NT2/D1 (cell line): ENCODE data around the gene BAD.

Experiments
- DNase-seq: peaks from one replicate; pipeline ENCODE4 v3.0.0-alpha.2; 2011; ENCODE audit warnings: low read depth, low spot score
- H3K27me3 ChIP-seq: 2 replicates; pipeline ENCODE4 v1.6.0; 2011; ENCODE audit warnings: mild to moderate bottlenecking; ENCODE audit not compliant: insufficient read length, insufficient read depth
- H3K36me3 ChIP-seq: 2 replicates; pipeline ENCODE4 v1.6.1; 2011; ENCODE audit warnings: mild to moderate bottlenecking, low read length, mixed read lengths; ENCODE audit not compliant: insufficient read depth, insufficient read length
- H3K4me1 ChIP-seq: 2 replicates; pipeline ENCODE4 v1.5.1; 2011; ENCODE audit not compliant: insufficient read depth, insufficient read length
- H3K4me3 ChIP-seq: 2 replicates; pipeline ENCODE4 v1.5.1; 2011; ENCODE audit warnings: low read depth; ENCODE audit not compliant: insufficient read length
- H3K9ac ChIP-seq: 2 replicates; pipeline ENCODE4 v1.6.0; 2011; ENCODE audit warnings: low read depth; ENCODE audit not compliant: insufficient read length
- H3K9me3 ChIP-seq: 2 replicates; pipeline ENCODE4 v1.5.1; 2011; ENCODE audit warnings: mild to moderate bottlenecking, low read length; ENCODE audit not compliant: insufficient read depth
- SUZ12 ChIP-seq: IDR thresholded peaks from 2 replicates; pipeline ENCODE4 v1.6.1; 2011; ENCODE audit not compliant: insufficient read length, insufficient read depth; ENCODE audit errors: extremely low read depth
- YY1 ChIP-seq: IDR thresholded peaks from 2 replicates; pipeline ENCODE4 v1.6.1; 2011; ENCODE audit not compliant: insufficient read length, insufficient read depth
- ZNF274 ChIP-seq: IDR thresholded peaks from 2 replicates; pipeline ENCODE4 v1.6.1; 2011; ENCODE audit warnings: mild to moderate bottlenecking, low read depth, low read length

BAD gene

GRCh38 chr11:64284962-64285884 is 758 bp upstream of the BAD start, which contains the start of gene GPR137:
GPR137 (plus strand) TSS chr11:64285848; CDS start chr11:64286525, 677 bp downstream.
- Histone ChIP-seq H3K9me3 (no peaks in the 10 kb centered on the region), H3K36me3 (peaks cover 23% of the 10 kb centered on the region), H3K27me3 (peaks cover 12% of the 10 kb centered on the region), H3K4me1 (peaks cover 2% of the 10 kb centered on the region), H3K4me3 (peak within 1 kb of the TSS; percentile 75), H3K9ac (peak within 1 kb of the TSS; percentile 93)
- TF ChIP-seq YY1 (peak; percentile 84), ZNF274 (no peak)
- no peak for DNase-seq

GRCh38 chr11:64283092-64283491 is 1.4 kb downstream of the BAD start:
- no peak overlapping the region for H3K4me3 ChIP-seq
- peaks cover 26% of the 10 kb centered on the region for H3K36me3 ChIP-seq
- DNase-seq, result no peak
- H3K9ac ChIP-seq, result no peak overlapping the region
- TF ChIP-seq SUZ12, result no peak
- no peak for TF ChIP-seq YY1
- no peak for TF ChIP-seq ZNF274
- H3K4me1 ChIP-seq, result peaks cover 11% of the 10 kb centered on the region
- H3K9me3 ChIP-seq, result no peaks in the 10 kb centered on the region
- H3K27me3 ChIP-seq, result no peaks in the 10 kb centered on the region

GRCh38 chr11:64281957-64282770 is 2.3 kb downstream of the BAD start:
- TF ChIP-seq ZNF274 (no peak), SUZ12 (no peak), YY1 (no peak)
- Histone ChIP-seq H3K36me3 (peaks cover 24% of the 10 kb centered on the region), H3K4me3 (no peak overlapping the region), H3K9me3 (no peaks in the 10 kb centered on the region), H3K4me1 (peaks cover 11% of the 10 kb centered on the region), H3K9ac (no peak overlapping the region), H3K27me3 (no peaks in the 10 kb centered on the region)
- no peak for DNase-seq

- Histone ChIP-seq H3K9me3 (no peaks in the 10 kb centered on the region), H3K9ac (peak overlapping the region; percentile 36), H3K4me1 (peaks cover 22% of the 10 kb centered on the region), H3K27me3 (no peaks in the 10 kb centered on the region), H3K4me3 (no peak overlapping the region), H3K36me3 (peaks cover 42% of the 10 kb centered on the region)
- DNase-seq, result no peak
- TF ChIP-seq SUZ12, result no peak
- no peak for TF ChIP-seq ZNF274
- no peak for TF ChIP-seq YY1
Observed at GRCh38 chr11:64278576-64279190, 5.8 kb downstream of the BAD start.

- Histone ChIP-seq H3K9ac (no peak overlapping the region), H3K4me1 (peaks cover 27% of the 10 kb centered on the region), H3K9me3 (no peaks in the 10 kb centered on the region), H3K27me3 (no peaks in the 10 kb centered on the region), H3K36me3 (peaks cover 47% of the 10 kb centered on the region), H3K4me3 (no peak overlapping the region)
- TF ChIP-seq SUZ12 (no peak), ZNF274 (no peak), YY1 (no peak)
- DNase-seq, result no peak
Observed at GRCh38 chr11:64276653-64277431, 7.6 kb downstream of the BAD start.

GRCh38 chr11:64275841-64276240 is 8.6 kb downstream of the BAD start:
- peaks cover 27% of the 10 kb centered on the region for H3K4me1 ChIP-seq
- DNase-seq, result no peak
- peak overlapping the region; percentile 23 for H3K9ac ChIP-seq
- H3K4me3 ChIP-seq, result no peak overlapping the region
- TF ChIP-seq ZNF274 (no peak), SUZ12 (no peak), YY1 (no peak)
- H3K27me3 ChIP-seq, result no peaks in the 10 kb centered on the region
- peaks cover 44% of the 10 kb centered on the region for H3K36me3 ChIP-seq
- H3K9me3 ChIP-seq, result no peaks in the 10 kb centered on the region
